ENCODE results near the gene IFI27L1.

IFI27L1 gene

DNA sequence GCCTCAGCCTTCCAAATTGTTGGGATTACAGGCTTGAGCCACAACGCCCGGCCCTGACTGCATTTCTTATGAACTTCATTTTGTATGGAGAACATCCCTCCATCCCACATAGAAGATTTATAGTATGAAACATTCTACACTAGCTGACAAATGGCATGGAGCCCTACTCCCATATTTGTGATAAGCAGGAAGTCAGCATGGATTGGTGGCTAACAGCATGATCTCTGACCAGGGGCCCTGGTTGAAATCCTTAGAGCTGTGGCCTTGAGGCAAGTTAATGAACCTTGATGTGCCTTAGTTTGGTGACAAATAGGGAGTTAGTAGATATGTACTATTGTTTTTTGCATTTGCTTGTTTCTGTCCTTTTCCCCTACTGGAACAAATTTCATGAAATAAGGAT lies 12.3 kb downstream of the IFI27L1 start:
- no peak for DNase-seq (ENCODE audit: low read depth)
- H3K4me3 ChIP-seq (ENCODE audit: low read depth, low read length), result no peak overlapping the region
- in situ Hi-C loops (cut with HindIII; ENCODE audit: low sequenced_read_pairs), result no loop called here
- TF ChIP-seq, protein P1, sequence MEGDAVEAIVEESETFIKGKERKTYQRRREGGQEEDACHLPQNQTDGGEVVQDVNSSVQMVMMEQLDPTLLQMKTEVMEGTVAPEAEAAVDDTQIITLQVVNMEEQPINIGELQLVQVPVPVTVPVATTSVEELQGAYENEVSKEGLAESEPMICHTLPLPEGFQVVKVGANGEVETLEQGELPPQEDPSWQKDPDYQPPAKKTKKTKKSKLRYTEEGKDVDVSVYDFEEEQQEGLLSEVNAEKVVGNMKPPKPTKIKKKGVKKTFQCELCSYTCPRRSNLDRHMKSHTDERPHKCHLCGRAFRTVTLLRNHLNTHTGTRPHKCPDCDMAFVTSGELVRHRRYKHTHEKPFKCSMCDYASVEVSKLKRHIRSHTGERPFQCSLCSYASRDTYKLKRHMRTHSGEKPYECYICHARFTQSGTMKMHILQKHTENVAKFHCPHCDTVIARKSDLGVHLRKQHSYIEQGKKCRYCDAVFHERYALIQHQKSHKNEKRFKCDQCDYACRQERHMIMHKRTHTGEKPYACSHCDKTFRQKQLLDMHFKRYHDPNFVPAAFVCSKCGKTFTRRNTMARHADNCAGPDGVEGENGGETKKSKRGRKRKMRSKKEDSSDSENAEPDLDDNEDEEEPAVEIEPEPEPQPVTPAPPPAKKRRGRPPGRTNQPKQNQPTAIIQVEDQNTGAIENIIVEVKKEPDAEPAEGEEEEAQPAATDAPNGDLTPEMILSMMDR (IDR thresholded peaks at IDR 0.05; ENCODE audit: low read depth, low read length, missing control alignments), result no peak

DNA sequence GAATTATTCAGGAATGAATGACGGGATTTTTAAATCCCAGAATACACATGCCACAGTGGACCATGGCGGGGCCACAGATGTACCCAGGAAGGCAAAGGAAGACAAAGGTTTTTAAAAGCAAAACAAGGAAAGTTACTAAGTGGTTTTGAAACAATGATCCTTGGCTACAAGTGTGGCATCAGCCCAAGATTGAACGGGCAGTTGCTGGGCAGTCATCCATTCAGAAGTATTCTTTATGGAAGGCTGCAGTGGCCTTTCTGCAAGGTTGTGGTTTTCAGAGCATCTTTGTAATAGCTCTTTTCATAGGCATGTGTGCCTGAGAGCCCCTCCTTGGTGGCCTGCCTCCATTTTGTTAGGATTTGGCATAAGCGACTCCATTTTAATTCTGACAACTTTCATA lies 16.0 kb downstream of the IFI27L1 start:
- DNase-seq (ENCODE audit: low read depth), result no peak
- in situ Hi-C loops (cut with HindIII; ENCODE audit: low sequenced_read_pairs), result no loop called here
- no peak overlapping the region for H3K4me3 ChIP-seq (ENCODE audit: low read depth, low read length)
- TF ChIP-seq, protein P1 (IDR thresholded peaks at IDR 0.05; ENCODE audit: low read depth, low read length, missing control alignments), result no peak

DNA sequence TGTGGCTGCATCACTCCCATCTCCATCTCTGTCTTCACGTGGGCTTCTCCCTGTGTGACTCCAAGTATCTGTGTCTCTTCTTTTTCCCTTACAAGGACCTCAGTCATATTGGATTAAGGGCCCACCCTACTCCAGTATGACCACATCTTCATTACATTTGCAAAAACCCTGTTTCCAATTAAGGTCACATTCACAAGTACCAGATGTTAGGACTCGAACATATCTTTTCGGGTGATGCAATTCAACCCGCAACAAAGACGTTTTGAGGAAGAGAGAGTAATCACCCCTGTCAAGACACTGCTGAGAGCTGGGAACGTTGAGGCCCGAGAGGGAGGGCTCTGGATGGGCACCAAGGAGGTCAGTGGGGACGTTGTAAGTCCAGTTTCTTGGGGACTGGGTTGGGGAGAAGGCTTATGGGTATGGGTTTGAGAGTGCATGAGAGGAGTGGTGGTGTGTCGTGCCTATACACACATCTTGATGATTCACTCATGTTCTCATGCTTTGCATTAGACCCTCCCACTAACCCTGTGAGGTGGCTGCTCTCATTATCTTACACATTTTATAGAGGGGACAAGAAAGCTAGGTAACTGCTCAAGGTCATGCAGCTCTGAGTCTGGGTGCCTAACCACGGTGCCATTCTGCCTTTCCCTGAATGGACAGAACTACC lies 17.3 kb downstream of the IFI27L1 start:
- DNase-seq (ENCODE audit: low read depth), result no peak
- TF ChIP-seq, protein P1 (IDR thresholded peaks at IDR 0.05; ENCODE audit: low read depth, low read length, missing control alignments), result no peak
- in situ Hi-C loops (cut with HindIII; ENCODE audit: low sequenced_read_pairs), result no loop called here
- no peak overlapping the region for H3K4me3 ChIP-seq (ENCODE audit: low read depth, low read length)

DNA sequence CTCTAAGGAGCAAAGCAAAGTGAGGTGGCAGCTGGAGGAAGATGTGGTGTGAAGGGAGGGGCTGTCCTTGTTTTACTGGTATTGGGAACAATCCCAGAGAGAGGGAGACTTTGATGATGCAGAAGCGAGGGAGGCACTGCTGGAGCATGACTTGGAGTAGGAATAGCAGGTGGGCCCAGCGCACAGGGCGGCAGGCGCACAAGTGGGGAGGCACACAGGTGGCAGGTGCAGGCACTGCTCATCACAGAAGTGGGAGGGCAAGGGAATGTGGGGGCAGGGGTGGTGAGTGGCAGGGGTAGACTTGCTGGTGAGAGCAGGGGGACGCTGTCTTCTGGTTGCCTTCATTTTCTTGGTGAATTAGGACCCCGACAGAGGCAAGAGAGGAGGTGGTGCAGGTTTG lies 17.9 kb downstream of the IFI27L1 start:
- TF ChIP-seq, protein P1 (IDR thresholded peaks at IDR 0.05; ENCODE audit: low read depth, low read length, missing control alignments), result no peak
- in situ Hi-C loops (cut with HindIII; ENCODE audit: low sequenced_read_pairs), result no loop called here
- no peak for DNase-seq (ENCODE audit: low read depth)
- H3K4me3 ChIP-seq (ENCODE audit: low read depth, low read length), result no peak overlapping the region

DNA sequence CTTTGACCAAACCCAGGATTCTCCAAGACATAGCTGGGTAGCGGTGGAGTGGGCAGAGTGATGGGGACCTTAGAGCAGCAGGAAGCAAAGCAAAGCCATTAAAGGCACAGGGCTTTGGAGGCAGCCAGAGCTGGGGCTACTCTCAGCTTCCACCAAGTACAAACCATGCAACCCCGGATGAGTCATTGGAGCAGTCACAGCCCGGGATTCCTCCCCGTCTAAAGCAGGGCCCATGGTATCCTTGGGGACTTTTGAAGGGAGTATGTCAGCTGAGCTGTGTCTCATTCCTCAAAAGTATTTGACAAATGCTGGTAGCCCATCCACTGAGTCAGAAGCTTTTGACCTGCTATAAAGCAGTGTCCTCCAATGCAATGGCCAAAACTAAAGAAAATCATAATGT lies 19.7 kb downstream of the IFI27L1 start:
- TF ChIP-seq, protein P1 (IDR thresholded peaks at IDR 0.05; ENCODE audit: low read depth, low read length, missing control alignments), result no peak
- DNase-seq (ENCODE audit: low read depth), result no peak
- H3K4me3 ChIP-seq (ENCODE audit: low read depth, low read length), result no peak overlapping the region
- in situ Hi-C loops (cut with HindIII; ENCODE audit: low sequenced_read_pairs), result no loop called here

DNA sequence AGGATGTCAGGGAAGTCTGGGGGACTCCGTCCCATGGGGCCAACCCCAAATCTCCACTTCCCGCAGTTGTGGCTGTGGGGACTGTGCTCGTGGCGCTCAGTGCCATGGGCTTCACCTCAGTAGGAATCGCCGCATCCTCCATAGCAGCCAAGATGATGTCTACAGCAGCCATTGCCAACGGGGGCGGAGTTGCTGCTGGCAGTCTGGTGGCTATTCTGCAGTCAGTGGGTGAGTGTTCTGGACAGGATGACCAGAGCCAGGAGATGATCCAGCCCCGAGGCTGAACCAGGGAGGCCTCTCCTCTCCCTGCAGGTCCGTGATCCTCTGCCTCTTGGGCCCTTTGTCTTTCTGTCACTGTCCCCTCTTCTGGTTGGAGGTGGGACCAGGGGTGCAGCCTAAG lies 20.6 kb downstream of the IFI27L1 start:
- no peak overlapping the region for H3K4me3 ChIP-seq (ENCODE audit: low read depth, low read length)
- in situ Hi-C loops (cut with HindIII; ENCODE audit: low sequenced_read_pairs), result no loop called here
- TF ChIP-seq, protein P1 (IDR thresholded peaks at IDR 0.05; ENCODE audit: low read depth, low read length, missing control alignments), result no peak
- no peak for DNase-seq (ENCODE audit: low read depth)

Data from astrocyte of the cerebellum (primary cell).